Measurements from ENCODE around the gene SEC24D.

DNA sequence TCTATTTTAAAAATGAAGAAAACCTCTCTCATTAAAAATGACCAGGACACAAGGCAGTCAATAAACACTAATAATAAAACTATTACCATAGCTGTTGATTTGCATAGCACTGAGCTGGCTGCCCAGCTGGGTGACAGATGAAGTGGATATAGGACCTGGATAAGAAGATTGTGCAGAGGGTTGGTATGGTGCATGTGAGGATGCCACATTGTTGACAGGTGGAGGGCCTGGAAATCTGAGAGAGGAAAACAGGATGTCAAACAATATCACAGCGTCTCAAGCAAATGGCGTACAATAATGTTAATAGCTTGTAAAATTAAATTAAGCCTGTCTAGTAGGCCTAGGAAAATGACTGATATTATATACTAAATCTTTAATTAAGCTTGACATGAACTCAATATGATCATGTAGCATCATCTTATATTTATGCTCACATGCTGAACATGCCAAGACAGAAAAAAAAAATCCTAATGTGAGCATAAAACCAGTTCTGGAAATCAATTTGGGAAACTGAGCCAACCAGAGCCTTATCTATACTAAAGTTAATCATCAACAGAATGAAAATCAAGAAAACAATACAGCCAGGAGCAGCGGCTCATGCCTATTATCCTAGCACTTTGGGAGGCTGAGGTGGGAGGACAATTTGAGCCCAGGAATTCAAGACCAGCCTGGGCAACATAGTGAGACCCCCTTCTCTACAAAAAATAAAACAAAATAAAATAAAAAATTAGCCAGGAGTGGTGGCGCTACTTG is 18.6 kb downstream of the SEC24D start:
- TF ChIP-seq SUZ12 (IDR thresholded peaks at IDR 0.05) (no peak), SP1 (IDR thresholded peaks at IDR 0.05) (no peak), BHLHE40 (IDR thresholded peaks at IDR 0.05; ENCODE audit: borderline replicate concordance) (no peak), FOXM1 (IDR thresholded peaks at IDR 0.05; ENCODE audit: borderline replicate concordance) (no peak), TARDBP (IDR thresholded peaks at IDR 0.05) (no peak), ZNF384 (IDR thresholded peaks at IDR 0.05) (no peak), HDGF (IDR thresholded peaks at IDR 0.05; ENCODE audit: borderline replicate concordance) (no peak), ELF4 (IDR thresholded peaks at IDR 0.05) (no peak)
